Mucosa of gallbladder (tissue), 1 donor: ENCODE results near the gene BGLAP. TPM values are rescaled to one million over a fixed set of nuclear protein-coding genes. Genes with fewer than 3 reads are reported as not detected.

ENCODE experiments used
- DNase-seq: peaks from one replicate; pipeline ENCODE4 v3.0.0-alpha.2; 2020; ENCODE audit warnings: low spot score
- total RNA-seq: library from RNA; stranded (reverse); gene quantifications from one replicate; pipeline ENCODE4 v1.2.1, GENCODE V29; 2021
- donor health status: DM: no; HTN: no; CAD: no.

BGLAP gene
- total RNA-seq, 1 donor from 2014 or later, result 3.0 TPM

DNA sequence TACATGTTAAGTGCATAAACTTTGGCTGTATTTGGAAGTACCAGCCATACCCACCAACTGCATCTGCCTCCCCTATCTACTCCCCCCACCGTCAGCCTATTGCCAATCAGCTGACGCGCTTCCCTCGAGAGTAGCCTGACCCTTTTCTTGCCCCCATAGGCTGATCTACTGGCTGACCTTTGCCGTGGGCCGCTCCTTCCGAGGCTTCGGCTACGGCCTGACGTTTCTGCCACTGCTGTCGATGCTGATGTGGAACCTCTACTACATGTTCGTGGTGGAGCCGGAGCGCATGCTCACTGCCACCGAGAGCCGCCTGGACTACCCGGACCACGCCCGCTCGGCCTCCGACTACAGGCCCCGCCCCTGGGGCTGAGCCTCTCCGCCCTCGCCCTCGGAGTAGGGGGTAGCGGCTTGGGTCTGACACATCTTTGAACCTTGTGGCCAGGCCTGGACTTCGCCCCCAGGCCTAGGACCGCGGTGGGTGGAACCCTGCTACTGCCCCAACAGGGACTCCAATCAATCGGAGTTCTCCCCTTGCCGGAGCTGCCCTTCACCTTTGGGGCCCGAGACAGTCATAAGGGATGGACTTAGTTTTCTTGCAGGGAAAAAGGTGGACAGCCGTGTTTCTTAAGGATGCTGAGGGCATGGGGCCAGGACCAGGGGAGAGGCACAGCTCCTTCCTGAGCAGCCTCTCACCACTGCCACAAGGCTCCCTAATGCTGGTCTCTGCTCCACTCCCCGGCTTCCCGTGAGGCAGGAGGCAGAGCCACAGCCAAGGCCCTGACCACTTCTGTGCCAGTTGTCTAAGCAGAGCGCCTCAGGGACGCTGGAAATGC lies 49.5 kb downstream of the BGLAP start:
- peak; percentile 89 for DNase-seq

Other genes starting within 250 kb of the BGLAP start
- 217 TPM for gene SSR2, start 221.2 kb upstream of the BGLAP start, total RNA-seq
- 34.1 TPM for gene UBQLN4, start 188.4 kb upstream of the BGLAP start, total RNA-seq
- 77.0 TPM for gene LAMTOR2, start 187.4 kb upstream of the BGLAP start, total RNA-seq
- 103 TPM for gene RAB25, start 181.0 kb upstream of the BGLAP start, total RNA-seq
- 1.4 TPM for gene MEX3A, start 159.7 kb upstream of the BGLAP start, total RNA-seq
- gene LMNA, start 127.5 kb upstream of the BGLAP start, total RNA-seq, result 293 TPM
- gene SEMA4A, start 88.6 kb upstream of the BGLAP start, total RNA-seq, result 24.4 TPM
- 25.0 TPM for gene SLC25A44, start 48.1 kb upstream of the BGLAP start, total RNA-seq
- gene PMF1, start 29.2 kb upstream of the BGLAP start, total RNA-seq, result 43.4 TPM
- 7.6 TPM for gene PAQR6, start 5.9 kb downstream of the BGLAP start, total RNA-seq
- gene SMG5, start 40.6 kb downstream of the BGLAP start, total RNA-seq, result 107 TPM
- 9.6 TPM for gene TMEM79, start 42.1 kb downstream of the BGLAP start, total RNA-seq
- gene GLMP, start 53.5 kb downstream of the BGLAP start, total RNA-seq, result 67.1 TPM
- not detected for gene VHLL, start 57.1 kb downstream of the BGLAP start, total RNA-seq
- gene CCT3, start 96.1 kb downstream of the BGLAP start, total RNA-seq, result 202 TPM
- gene TSACC, start 96.3 kb downstream of the BGLAP start, total RNA-seq, result not detected
- 0.29 TPM for gene RHBG, start 127.0 kb downstream of the BGLAP start, total RNA-seq